Transverse colon (tissue), 4 donors: ENCODE data around the gene APBB2. TPM values are rescaled to one million over a fixed set of nuclear protein-coding genes. Genes with fewer than 3 reads are reported as not detected.
"Not testable (repeated sequence)": the region's sequence is repeated elsewhere in the genome, so short reads cannot be mapped to it uniquely, and the experiment has no call there.

Source experiments
- DNase-seq: peaks from one replicate; pipeline ENCODE4 v3.0.0-alpha.2; 2019
- H3K27ac ChIP-seq, 4 donors: fragments of 200-600 bp; sonication (generic); 2 replicates each; pipeline ENCODE4 v1.5.1; 2016 to 2018; ENCODE audit warnings: inconsistent platforms in 4 of 4
- H3K27me3 ChIP-seq: fragments of 200-600 bp; sonication (generic); 2 replicates; pipeline ENCODE4 v1.5.1; 2017; ENCODE audit warnings: inconsistent platforms
- H3K36me3 ChIP-seq, 4 donors: fragments of 200-600 bp; sonication (generic); 2 replicates each; pipeline ENCODE4 v1.5.1; 2017 to 2019; ENCODE audit warnings: inconsistent platforms in 4 of 4
- H3K4me1 ChIP-seq, 4 donors: fragments of 200-600 bp; sonication (generic); 2 replicates each; pipeline ENCODE4 v1.5.1; 2017 to 2020; ENCODE audit warnings: inconsistent platforms in 4 of 4
- H3K4me3 ChIP-seq, 4 donors: fragments of 200-600 bp; sonication (generic); 1 replicate in 1 of 4; 2 replicates in 3 of 4; pipeline versions ENCODE4 v1.5.1 to v1.6.1; 2017 to 2019; ENCODE audit warnings: inconsistent platforms in 4 of 4
- H3K9me3 ChIP-seq, 2 donors: fragments of 200-600 bp; sonication (generic); 2 replicates each; pipeline ENCODE4 v1.5.1; 2017 to 2019; ENCODE audit warnings: inconsistent platforms in 2 of 2
- EP300 ChIP-seq: sonication (generic); formaldehyde crosslinking; IDR thresholded peaks from one replicate; pipeline ENCODE4 v1.6.1; 2017; ENCODE audit warnings: antibody characterized with exemption, low read depth
- POLR2A ChIP-seq: fragments of 450-650 bp; IDR thresholded peaks from one replicate; pipeline ENCODE4 v1.6.1; 2016; ENCODE audit warnings: antibody characterized with exemption, mild to moderate bottlenecking, moderate library complexity
- POLR2AphosphoS5 ChIP-seq, 3 donors: sonication (generic); formaldehyde crosslinking; IDR thresholded peaks; one replicate each; pipeline ENCODE4 v1.6.1; 2016; ENCODE audit warnings: antibody characterized with exemption in 3 of 3
- WGBS, 2 donors: methylation state at CpG; one replicate each; pipeline ENCODE4 v1.1.5; 2018; ENCODE audit warnings: low coverage in 1 of 2; 5-methylcytosine and 5-hydroxymethylcytosine counted together
- in situ Hi-C, 4 donors: fragments of 200-750 bp; cut with MboI; loops; one replicate each; pipeline versions ENCODE4 v1.15.0 to v1.15.1; 2017; ENCODE audit warnings: low sequenced_read_pairs in 3 of 4, low pct_ligation_motif_present in 1 of 4, low pct_unique_long_range_greater_than_20kb in 1 of 4
- intact Hi-C: fragments of 100-400 bp; cut with DNase I; formaldehyde crosslinking; loops from one replicate; pipeline ENCODE4 v1.15.1; 2023; ENCODE audit warnings: low total_unique reads
- total RNA-seq, 4 donors: library from RNA; depleted of rRNA; stranded (reverse); fragments of >200 nt; gene quantifications; one replicate each; pipeline ENCODE4 v1.1.0, GENCODE V29; 2016
- TF ChIP-seq, protein P1 (sequence below), 5 experiments: fragments of 200-600 bp in 3 of 5; fragments of 450-650 bp in 2 of 5; sonication (generic) in 3 of 5; IDR thresholded peaks; 1 replicate in 2 of 5; 2 replicates in 3 of 5; pipeline ENCODE4 v1.5.1; 2016 to 2017; ENCODE audit warnings: antibody characterized with exemption in 5 of 5, inconsistent platforms in 3 of 5, mild to moderate bottlenecking in 2 of 5, moderate library complexity in 1 of 5

The APBB2 gene
- total RNA-seq, 4 donors from 2014 or later = 37.1 to 138 (median 90.1) TPM

DNA sequence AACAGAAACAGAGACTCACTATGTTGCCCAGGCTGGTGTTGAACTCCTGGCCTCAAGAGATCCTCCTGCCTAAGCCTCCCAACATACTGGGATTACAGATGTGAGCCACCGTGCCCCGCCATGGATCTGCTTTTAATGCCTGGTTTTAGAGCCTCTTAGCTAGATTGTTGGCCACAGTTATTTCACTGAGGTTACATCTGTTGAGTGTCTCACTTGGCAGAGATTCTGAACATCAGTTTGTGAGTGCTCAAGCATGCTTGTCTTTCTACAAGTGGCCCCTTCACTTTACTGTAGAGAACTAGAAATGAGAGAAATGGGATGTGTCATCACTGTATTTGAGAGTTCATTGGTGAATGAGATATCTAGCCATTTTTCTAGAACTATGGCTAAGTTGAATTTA is 218.5 kb downstream of the APBB2 start:
- no peak for DNase-seq
- 93% methylated on average over 2 of the region's 2 CpGs; no CpG with 5 or more reads in 1 of the 2 donors for whole genome bisulfite sequencing, 2 donors
- Histone ChIP-seq H3K4me3 (no peak overlapping the region), H3K4me1 (no peaks in the 10 kb centered on the region), H3K9me3 (no peaks in the 10 kb centered on the region), H3K36me3 (no peaks in the 10 kb centered on the region), H3K27me3 (no peaks in the 10 kb centered on the region), H3K27ac (no peak overlapping the region)
- intact Hi-C loops (no loop called here), in situ Hi-C loops (loop anchor here in 1 of 4 donors (25.0 kb wide), 1 partner anchor 216 kb away; the partner anchor contains the start of gene APBB2)
- TF ChIP-seq POLR2A (no peak), EP300 (no peak), POLR2AphosphoS5 (IDR thresholded peaks at IDR 0.05) (no peak)
- TF ChIP-seq, protein P1, sequence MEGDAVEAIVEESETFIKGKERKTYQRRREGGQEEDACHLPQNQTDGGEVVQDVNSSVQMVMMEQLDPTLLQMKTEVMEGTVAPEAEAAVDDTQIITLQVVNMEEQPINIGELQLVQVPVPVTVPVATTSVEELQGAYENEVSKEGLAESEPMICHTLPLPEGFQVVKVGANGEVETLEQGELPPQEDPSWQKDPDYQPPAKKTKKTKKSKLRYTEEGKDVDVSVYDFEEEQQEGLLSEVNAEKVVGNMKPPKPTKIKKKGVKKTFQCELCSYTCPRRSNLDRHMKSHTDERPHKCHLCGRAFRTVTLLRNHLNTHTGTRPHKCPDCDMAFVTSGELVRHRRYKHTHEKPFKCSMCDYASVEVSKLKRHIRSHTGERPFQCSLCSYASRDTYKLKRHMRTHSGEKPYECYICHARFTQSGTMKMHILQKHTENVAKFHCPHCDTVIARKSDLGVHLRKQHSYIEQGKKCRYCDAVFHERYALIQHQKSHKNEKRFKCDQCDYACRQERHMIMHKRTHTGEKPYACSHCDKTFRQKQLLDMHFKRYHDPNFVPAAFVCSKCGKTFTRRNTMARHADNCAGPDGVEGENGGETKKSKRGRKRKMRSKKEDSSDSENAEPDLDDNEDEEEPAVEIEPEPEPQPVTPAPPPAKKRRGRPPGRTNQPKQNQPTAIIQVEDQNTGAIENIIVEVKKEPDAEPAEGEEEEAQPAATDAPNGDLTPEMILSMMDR (IDR thresholded peaks at IDR 0.05) = no peak

DNA sequence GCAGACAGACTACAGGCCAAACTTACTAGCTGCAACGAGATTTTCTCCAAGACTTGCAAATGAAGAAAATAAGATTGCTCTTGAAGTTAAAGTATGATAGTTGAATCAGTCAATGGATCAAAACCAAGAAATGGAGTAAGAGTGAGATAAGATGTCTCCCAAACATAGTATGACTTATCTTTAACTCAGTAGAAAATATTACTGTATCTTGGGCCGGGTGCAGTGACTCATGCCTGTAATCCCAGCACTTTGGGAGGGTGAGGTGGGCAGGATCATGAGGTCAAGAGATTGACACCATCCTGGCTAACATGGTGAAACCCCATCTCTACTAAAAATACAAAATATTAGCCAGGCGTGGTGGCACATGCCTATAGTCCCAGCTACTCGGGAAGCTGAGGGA is 220.0 kb downstream of the APBB2 start:
- in situ Hi-C loops = loop anchor here in 1 of 4 donors (25.0 kb wide), 1 partner anchor 218 kb away; the partner anchor contains the start of gene APBB2
- intact Hi-C loops, H3K4me1 ChIP-seq, H3K4me3 ChIP-seq, H3K27me3 ChIP-seq, H3K9me3 ChIP-seq, H3K36me3 ChIP-seq, DNase-seq, H3K27ac ChIP-seq: not testable (repeated sequence)
- 86% methylated on average over 4 of the region's 4 CpGs for WGBS, 2 donors

DNA sequence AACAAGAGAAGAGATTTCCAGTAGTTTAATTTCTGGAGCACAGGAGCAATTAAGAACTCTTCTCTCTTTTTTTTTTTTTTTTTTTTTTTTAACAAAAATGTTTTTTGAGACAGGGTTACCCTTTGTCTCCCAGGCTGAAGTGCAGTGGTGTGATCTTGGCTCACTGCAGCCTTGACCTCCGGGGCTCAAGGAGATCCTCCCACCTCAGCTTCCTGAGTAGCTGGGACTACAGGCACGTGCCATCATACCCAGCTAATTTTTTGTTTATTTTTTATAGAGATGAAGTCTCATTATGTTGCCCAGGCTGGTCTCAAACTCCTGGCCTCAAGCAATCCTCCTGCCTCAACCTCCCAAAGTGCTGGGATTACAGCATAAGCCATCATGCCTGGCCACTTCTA is 221.0 kb downstream of the APBB2 start:
- in situ Hi-C loops = loop anchor here in 1 of 4 donors (25.0 kb wide), 1 partner anchor 219 kb away; the partner anchor contains the start of gene APBB2
- DNase-seq, intact Hi-C loops, H3K36me3 ChIP-seq, H3K4me1 ChIP-seq, H3K4me3 ChIP-seq, H3K27ac ChIP-seq, H3K27me3 ChIP-seq, H3K9me3 ChIP-seq: not testable (repeated sequence)
- 60 to 75% methylated on average over 2 of the region's 2 CpGs for WGBS, 2 donors

DNA sequence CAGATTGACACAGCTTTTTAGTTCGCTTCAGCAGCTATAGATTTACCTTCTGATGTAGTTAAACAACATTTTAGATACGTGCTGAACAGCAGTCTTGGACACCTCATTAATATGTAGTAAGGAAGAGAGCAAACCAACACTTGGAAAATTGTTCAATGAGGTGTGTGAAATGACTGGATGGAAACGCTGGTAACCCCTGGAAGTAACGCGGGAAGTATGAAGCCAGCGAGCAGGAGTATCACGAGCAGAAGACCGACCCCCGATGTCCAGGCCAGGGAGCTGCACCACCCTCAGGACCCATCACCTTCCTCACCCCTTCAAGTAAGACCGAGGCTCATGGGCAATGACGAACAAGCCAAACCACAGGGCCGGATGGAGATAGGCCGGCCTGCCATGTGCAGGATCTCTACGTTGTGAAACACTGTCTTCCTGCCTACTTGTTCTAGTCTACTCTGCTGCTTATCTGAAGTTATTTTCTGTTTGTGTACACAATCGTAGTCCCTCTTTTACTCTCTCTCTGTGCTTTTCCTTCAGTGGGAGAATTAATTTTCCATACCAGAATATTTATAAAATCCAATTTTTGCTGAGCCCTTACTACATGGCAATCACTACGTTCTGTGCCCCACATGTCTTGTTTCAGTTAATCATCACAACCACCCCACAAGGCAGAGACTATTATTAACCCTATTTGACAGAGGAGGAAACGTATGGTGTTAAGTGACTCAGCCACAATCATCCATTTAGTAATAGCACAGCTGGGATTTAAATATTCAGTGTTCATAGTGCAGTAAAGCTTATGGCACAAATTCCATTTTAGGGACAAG is 221.7 kb downstream of the APBB2 start:
- 63 to 83% methylated on average over 11 to 17 of the region's 17 CpGs for WGBS, 2 donors
- Histone ChIP-seq H3K36me3 (no peaks in the 10 kb centered on the region), H3K27me3 (no peaks in the 10 kb centered on the region), H3K9me3 (no peaks in the 10 kb centered on the region), H3K4me3 (no peak overlapping the region), H3K4me1 (no peaks in the 10 kb centered on the region), H3K27ac (no peak overlapping the region)
- TF ChIP-seq POLR2A (no peak), EP300 (no peak), POLR2AphosphoS5 (IDR thresholded peaks at IDR 0.05) (no peak)
- TF ChIP-seq, protein P1 (IDR thresholded peaks at IDR 0.05) = no peak
- intact Hi-C loops (no loop called here), in situ Hi-C loops (loop anchor here in 1 of 4 donors (25.0 kb wide), 1 partner anchor 220 kb away; the partner anchor contains the start of gene APBB2)
- no peak for DNase-seq

DNA sequence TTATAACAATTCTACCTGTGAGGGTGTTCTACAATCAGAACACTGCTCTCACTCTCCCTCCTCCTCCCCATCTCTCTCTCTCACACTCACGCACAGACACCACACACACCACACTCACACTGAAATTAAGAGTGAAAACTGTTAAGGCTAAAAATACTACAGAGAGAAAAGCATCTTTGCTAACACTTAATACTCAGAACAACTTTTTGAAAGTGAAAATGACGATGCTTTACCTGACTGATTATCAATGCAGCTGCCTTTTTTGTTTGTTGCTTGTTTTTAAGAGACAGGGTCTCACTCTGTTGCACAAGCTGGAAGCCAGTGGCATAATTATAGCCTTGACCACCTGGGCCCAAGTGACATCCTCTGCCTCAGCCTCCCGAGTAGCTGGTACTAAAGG is 222.4 kb downstream of the APBB2 start:
- in situ Hi-C loops = loop anchor here in 1 of 4 donors (25.0 kb wide), 1 partner anchor 220 kb away; the partner anchor contains the start of gene APBB2
- H3K4me3 ChIP-seq = no peak overlapping the region
- H3K9me3 ChIP-seq = no peaks in the 10 kb centered on the region
- DNase-seq = no peak
- TF ChIP-seq POLR2AphosphoS5 (IDR thresholded peaks at IDR 0.05) (no peak), EP300 (no peak), POLR2A (no peak)
- H3K36me3 ChIP-seq = no peaks in the 10 kb centered on the region
- no peak overlapping the region for H3K27ac ChIP-seq
- no peaks in the 10 kb centered on the region for H3K27me3 ChIP-seq
- peaks cover 0 to 8% (median 0%) of the 10 kb centered on the region in 4 donors for H3K4me1 ChIP-seq
- intact Hi-C loops = no loop called here
- WGBS, 2 donors = 72 to 82% methylated on average over 2 to 3 of the region's 3 CpGs
